Activated CD4-positive, alpha-beta T cell treated with anti-CD3 and anti-CD28 coated beads, Interleukin-2, amount 50 U/mL, for 48 hours (primary cell): Measurements from ENCODE around the gene MEAK7.
A peak's percentile ranks its signal among the peaks of the same experiment; 100 is the strongest.

Source experiments
- DNase-seq, 2 experiments: peaks; one replicate each; pipeline ENCODE4 v3.0.0-alpha.2; 2020

The MEAK7 gene

GRCh38 chr16:84486126-84486525 is 18.3 kb downstream of the MEAK7 start:
- no peak for DNase-seq

GRCh38 chr16:84485255-84486010 is 19.0 kb downstream of the MEAK7 start:
- DNase-seq = no peak

- DNase-seq = peak; percentile 28 to 33
Measured at GRCh38 chr16:84484579-84485254, 19.7 kb downstream of the MEAK7 start.

- no peak for DNase-seq
Measured at GRCh38 chr16:84483882-84484565, 20.4 kb downstream of the MEAK7 start.

- no peak for DNase-seq
Measured at GRCh38 chr16:84482951-84483881, 21.2 kb downstream of the MEAK7 start.

- DNase-seq = no peak
Measured at GRCh38 chr16:84482001-84482891, 22.2 kb downstream of the MEAK7 start.

- DNase-seq = no peak
Measured at GRCh38 chr16:84481051-84481735, 23.3 kb downstream of the MEAK7 start.

- no peak for DNase-seq
Measured at GRCh38 chr16:84479716-84480450, 24.6 kb downstream of the MEAK7 start.

- no peak for DNase-seq
Measured at GRCh38 chr16:84478172-84478947, 26.1 kb downstream of the MEAK7 start.

- no peak for DNase-seq
Measured at GRCh38 chr16:84477661-84478060, 26.8 kb downstream of the MEAK7 start.

GRCh38 chr16:84476401-84476800 is 28.1 kb downstream of the MEAK7 start:
- DNase-seq = no peak

GRCh38 chr16:84475643-84476240 is 28.7 kb downstream of the MEAK7 start:
- DNase-seq = no peak

- no peak for DNase-seq
Measured at GRCh38 chr16:84471966-84472365, 32.5 kb downstream of the MEAK7 start.

- no peak for DNase-seq
Measured at GRCh38 chr16:84471316-84471715, 33.1 kb downstream of the MEAK7 start.

GRCh38 chr16:84467709-84468108 is 36.8 kb downstream of the MEAK7 start:
- DNase-seq = no peak

GRCh38 chr16:84467256-84467655 is 37.2 kb downstream of the MEAK7 start:
- DNase-seq = no peak

- DNase-seq = no peak
Measured at GRCh38 chr16:84466692-84467091, 37.8 kb downstream of the MEAK7 start.

GRCh38 chr16:84465154-84465553 is 39.3 kb downstream of the MEAK7 start:
- no peak for DNase-seq

GRCh38 chr16:84464116-84464515 is 40.3 kb downstream of the MEAK7 start:
- no peak for DNase-seq
